ENCODE results near the gene RBM33.
A peak's percentile ranks its signal among the peaks of the same experiment; 100 is the strongest.
"Not testable (repeated sequence)": the region's sequence is repeated elsewhere in the genome, so short reads cannot be mapped to it uniquely, and the experiment has no call there.

The RBM33 gene

DNA sequence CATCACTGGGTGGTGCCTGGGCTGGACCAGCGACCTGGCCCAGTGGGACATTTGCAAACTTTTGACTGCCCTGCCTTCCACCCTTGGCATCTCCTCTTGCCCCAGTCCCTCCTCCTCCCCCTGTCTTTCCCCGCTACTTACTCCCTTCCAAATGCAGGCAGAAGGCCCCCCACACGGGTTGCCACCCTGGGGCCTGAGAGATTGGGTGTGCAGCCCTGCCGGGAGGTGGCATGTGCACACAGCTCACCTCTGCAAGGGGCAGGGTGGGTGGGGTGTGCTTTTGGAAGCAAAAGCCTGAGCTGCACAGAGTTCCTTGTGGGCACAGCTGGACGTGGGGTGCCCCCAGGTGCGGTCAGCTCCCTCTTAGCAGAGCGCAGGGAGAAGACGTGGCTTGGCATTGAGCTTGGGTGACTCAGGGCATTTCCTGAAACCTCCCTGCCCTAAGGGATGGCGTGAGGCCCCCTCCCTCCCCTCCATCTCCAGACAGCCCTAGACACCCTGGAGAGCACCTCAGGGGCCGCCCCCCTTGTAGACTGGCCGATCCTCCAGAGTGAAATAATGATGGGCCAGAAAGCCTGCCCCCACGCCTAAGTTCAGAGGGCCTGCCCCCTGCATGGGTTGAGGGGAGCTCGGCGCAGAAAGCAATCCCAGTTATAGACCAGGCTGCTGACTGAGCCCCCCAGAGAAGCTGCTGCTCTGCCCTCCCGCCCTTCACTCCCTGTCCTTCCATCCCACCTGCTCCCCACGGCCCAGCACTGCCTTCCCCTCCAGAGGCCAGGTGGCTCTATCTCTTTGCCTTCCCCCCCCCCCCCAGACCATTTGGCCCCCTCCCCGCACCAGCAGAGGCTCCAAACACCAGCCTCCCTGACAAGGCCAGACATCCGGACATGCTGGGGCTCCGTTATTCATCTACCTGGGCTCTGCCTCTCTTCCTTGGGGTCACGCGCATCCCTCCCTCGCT is 170.1 kb downstream of the RBM33 start:
- DNase-seq, result no peak
- H3K27me3 Mint-ChIP-seq (ENCODE audit: low read depth, poor library complexity), result peaks cover 77% of the 10 kb centered on the region

DNA sequence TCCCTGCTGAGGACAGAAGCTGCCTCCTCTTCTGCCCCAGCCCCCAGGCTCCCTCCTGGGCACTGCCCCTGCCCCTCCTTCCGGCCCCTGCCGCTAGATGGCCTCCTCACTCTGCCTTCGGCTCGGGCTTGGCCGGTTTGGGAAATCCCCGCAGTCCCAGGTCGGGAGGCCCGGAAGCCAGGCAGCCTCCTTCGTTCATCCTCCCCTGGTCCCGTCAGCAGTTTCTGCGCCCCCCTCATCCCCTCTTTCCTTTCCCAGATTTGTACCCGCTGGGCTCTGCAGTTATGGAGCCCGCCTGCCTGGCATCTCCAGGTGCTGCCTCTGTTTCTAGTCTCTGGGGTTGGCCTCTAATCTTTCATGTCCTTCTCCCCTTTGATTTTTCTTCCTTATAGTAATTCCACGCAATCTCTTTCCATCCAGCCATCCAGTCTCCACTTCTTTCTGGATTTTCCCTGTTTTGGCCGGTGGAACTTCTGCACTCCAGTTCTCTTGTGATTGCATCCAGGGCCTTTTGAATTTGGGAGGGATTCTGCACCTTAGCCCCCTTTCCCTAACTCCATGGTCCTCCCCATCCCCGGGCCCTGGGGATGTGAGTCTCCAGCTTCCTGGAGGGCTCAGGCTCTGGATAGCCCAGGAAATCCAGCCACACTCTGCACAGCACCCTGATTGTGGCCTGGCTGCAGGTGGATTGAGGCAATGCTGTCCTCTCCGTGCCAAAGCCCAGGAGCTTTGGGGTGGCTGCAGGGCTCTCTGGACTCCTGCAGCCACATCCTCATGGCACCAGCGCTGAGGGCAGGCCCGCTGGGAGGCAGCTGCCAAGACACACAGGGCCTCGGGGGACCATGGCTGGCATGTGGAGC is 171.1 kb downstream of the RBM33 start:
- H3K9me3 Mint-ChIP-seq, result peaks cover 4% of the 10 kb centered on the region
- no peaks in the 10 kb centered on the region for H3K36me3 Mint-ChIP-seq (ENCODE audit: low read depth)
- TF ChIP-seq, protein P1, sequence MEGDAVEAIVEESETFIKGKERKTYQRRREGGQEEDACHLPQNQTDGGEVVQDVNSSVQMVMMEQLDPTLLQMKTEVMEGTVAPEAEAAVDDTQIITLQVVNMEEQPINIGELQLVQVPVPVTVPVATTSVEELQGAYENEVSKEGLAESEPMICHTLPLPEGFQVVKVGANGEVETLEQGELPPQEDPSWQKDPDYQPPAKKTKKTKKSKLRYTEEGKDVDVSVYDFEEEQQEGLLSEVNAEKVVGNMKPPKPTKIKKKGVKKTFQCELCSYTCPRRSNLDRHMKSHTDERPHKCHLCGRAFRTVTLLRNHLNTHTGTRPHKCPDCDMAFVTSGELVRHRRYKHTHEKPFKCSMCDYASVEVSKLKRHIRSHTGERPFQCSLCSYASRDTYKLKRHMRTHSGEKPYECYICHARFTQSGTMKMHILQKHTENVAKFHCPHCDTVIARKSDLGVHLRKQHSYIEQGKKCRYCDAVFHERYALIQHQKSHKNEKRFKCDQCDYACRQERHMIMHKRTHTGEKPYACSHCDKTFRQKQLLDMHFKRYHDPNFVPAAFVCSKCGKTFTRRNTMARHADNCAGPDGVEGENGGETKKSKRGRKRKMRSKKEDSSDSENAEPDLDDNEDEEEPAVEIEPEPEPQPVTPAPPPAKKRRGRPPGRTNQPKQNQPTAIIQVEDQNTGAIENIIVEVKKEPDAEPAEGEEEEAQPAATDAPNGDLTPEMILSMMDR (IDR thresholded peaks at IDR 0.05), result peak; percentile 72
- no peak overlapping the region for H3K27ac Mint-ChIP-seq
- H3K4me3 Mint-ChIP-seq, result peak overlapping the region; percentile 18
- H3K4me1 Mint-ChIP-seq, result peaks cover 25% of the 10 kb centered on the region
- peaks cover 73% of the 10 kb centered on the region for H3K27me3 Mint-ChIP-seq (ENCODE audit: low read depth, poor library complexity)
- peak; percentile 79 for DNase-seq

More for the DNA sequence above, 170.1 kb downstream of the RBM33 start:
- TF ChIP-seq, protein P1 (IDR thresholded peaks at IDR 0.05), result no peak
- no peak overlapping the region for H3K4me3 Mint-ChIP-seq
- peaks cover 29% of the 10 kb centered on the region for H3K4me1 Mint-ChIP-seq
- peaks cover 4% of the 10 kb centered on the region for H3K9me3 Mint-ChIP-seq
- no peaks in the 10 kb centered on the region for H3K36me3 Mint-ChIP-seq (ENCODE audit: low read depth)
- no peak overlapping the region for H3K27ac Mint-ChIP-seq

DNA sequence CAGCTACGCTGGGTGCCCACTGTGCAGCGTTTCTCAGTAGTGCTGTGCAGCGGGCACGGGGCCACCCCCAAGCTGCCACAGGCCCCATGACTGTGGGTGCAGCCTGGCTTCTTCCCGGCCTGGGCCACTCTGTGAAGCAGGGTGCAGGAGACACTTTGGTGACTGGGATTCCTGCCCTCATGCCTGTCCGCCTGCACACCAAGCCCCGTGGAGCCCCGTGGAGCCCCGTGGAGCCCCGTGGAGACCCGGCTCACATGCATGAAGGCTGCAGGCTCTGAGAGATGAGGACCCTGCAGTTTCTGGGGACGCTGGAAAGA is 171.7 kb downstream of the RBM33 start:
- Mint-ChIP-seq H3K4me3 (no peak overlapping the region), H3K36me3 (ENCODE audit: low read depth) (no peaks in the 10 kb centered on the region), H3K4me1 (peaks cover 20% of the 10 kb centered on the region), H3K27ac (no peak overlapping the region), H3K27me3 (ENCODE audit: low read depth, poor library complexity) (peaks cover 68% of the 10 kb centered on the region), H3K9me3 (peaks cover 4% of the 10 kb centered on the region)
- no peak for DNase-seq
- TF ChIP-seq, protein P1 (IDR thresholded peaks at IDR 0.05), result no peak

DNA sequence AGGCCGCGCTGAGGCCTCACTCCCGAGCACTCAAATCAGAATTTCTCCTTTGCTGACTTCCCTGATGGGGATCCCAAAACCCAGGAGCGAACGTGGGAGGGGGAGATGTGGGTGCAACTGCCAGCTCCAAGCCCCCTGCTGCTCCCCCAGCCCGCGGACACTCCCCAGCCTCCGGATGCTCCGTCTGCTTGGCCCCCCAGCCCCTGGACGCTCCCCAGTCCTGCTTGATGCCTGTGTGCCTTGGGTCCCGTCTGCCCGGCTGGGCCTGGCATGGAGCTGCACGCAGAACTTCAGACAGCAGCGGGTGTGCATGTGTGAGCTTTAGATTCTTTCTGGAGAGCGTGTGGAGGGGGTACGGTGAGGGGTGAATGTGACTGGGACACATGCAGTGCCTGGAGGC is 172.5 kb downstream of the RBM33 start:
- Mint-ChIP-seq H3K9me3 (peaks cover 4% of the 10 kb centered on the region), H3K36me3 (ENCODE audit: low read depth) (no peaks in the 10 kb centered on the region), H3K27me3 (ENCODE audit: low read depth, poor library complexity) (peaks cover 68% of the 10 kb centered on the region), H3K27ac (no peak overlapping the region), H3K4me1 (peaks cover 15% of the 10 kb centered on the region), H3K4me3 (no peak overlapping the region)
- TF ChIP-seq, protein P1 (IDR thresholded peaks at IDR 0.05), result no peak
- DNase-seq, result no peak

DNA sequence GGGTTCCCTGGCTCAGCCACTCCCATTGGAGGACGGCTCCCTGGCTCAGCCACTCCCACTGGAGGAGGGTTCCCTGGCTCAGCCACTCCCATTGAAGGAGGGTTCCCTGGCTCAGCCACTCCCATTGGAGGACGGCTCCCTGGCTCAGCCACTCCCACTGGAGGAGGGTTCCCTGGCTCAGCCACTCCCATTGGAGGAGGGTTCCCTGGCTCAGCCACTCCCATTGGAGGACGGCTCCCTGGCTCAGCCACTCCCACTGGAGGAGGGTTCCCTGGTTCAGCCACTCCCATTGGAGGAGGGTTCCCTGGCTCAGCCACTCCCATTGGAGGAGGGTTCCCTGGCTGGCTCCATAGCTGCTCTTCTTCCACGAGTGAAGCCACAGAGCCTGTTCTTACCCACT is 173.1 kb downstream of the RBM33 start:
- H3K27me3 Mint-ChIP-seq (ENCODE audit: low read depth, poor library complexity), result peaks cover 66% of the 10 kb centered on the region
- not testable (repeated sequence) for H3K9me3 Mint-ChIP-seq; DNase-seq; H3K4me1 Mint-ChIP-seq; H3K4me3 Mint-ChIP-seq; H3K36me3 Mint-ChIP-seq (ENCODE audit: low read depth); H3K27ac Mint-ChIP-seq

DNA sequence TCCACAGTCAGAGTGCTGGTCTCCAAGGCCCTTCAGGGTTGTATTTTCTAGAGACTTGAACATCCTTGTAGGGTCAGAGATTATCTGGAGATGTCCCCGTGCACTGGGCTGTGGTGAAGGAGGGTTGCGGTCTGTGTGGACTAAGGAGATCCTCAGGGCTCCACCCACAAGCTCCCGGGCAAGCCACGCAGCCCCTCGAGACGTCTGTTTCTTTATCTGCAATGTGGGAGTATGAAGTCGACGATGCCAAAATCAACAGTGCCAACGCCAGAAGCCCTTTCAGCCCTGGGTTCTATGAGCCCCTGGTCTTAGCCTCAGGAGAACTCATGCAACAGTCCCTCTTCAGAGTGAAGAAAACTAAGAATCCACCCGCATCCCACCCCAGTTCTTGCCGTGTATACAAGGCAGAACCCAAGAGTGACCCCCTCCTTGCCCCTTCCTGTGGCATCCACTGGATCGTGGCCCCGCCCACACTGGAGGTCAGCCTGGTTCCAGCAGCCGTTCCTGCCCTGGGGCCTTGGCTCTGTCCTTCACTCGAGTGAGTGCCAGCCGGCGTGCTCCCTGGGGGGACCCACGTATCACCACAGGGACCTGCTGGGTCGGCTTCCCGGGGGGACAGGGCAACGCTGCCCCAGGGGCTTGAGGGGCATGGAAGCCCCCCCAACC is 173.8 kb downstream of the RBM33 start:
- H3K4me3 Mint-ChIP-seq, result no peak overlapping the region
- no peak overlapping the region for H3K27ac Mint-ChIP-seq
- peaks cover 5% of the 10 kb centered on the region for H3K4me1 Mint-ChIP-seq
- DNase-seq, result no peak
- H3K27me3 Mint-ChIP-seq (ENCODE audit: low read depth, poor library complexity), result peaks cover 65% of the 10 kb centered on the region
- H3K36me3 Mint-ChIP-seq (ENCODE audit: low read depth), result no peaks in the 10 kb centered on the region
- peaks cover 4% of the 10 kb centered on the region for H3K9me3 Mint-ChIP-seq
- TF ChIP-seq, protein P1 (IDR thresholded peaks at IDR 0.05), result no peak

Measured in nephron progenitor cell (in vitro differentiated cells).